GM21367 (cell line): ENCODE data around the gene ST7L.
"Not testable (repeated sequence)": the region's sequence is repeated elsewhere in the genome, so short reads cannot be mapped to it uniquely, and the experiment has no call there.

Source experiments
- ATAC-seq: cut with Tn5 transposase; IDR thresholded peaks from one replicate; pipeline ENCODE4 v1.9.1; 2021; ENCODE audit not compliant: unreplicated experiment

Gene ST7L

DNA sequence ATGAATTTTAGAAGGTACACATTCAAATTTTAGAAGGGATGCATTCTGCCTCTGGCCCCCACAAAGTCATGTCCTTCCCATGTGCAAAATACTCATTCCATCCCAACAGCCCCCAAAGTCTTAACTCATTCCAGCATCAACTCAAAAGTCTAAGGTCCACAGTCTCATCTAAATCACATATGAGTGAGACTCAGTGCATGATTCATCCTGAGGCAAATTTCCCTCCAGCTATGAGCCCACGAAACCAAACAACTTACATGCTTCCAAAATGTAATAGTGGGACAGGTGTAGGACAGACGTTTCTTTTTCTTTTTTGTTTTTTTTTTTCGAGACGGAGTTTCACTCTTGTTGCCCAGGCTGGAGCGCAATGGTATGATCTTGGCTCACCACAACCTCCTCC, 122.7 kb downstream of the ST7L start:
- no peak for ATAC-seq

- ATAC-seq: no peak
These were observed 125.6 kb downstream of the ST7L start for GRCh38 chr1:112493351-112493750.

DNA sequence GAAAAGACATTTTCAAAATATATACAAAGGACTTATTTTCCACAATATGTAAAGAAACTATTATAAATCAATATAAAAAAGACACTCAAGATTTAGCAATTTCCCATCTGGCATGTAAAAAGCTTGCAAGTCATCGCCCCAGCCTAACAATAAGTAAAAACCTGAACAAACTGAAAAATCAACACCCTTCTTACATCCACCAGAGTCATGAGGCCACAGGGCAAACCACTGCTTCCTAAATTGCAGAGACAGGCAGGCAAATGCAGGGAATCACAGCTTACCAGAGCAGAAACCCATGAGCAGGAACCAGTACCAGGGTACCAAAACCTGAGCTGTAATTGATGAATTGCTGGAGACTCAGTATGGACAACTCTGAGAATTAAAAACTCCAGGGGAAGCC, 126.9 kb downstream of the ST7L start:
- ATAC-seq: no peak

- no peak for ATAC-seq
These were observed 130.8 kb downstream of the ST7L start for GRCh38 chr1:112488141-112488540.

DNA sequence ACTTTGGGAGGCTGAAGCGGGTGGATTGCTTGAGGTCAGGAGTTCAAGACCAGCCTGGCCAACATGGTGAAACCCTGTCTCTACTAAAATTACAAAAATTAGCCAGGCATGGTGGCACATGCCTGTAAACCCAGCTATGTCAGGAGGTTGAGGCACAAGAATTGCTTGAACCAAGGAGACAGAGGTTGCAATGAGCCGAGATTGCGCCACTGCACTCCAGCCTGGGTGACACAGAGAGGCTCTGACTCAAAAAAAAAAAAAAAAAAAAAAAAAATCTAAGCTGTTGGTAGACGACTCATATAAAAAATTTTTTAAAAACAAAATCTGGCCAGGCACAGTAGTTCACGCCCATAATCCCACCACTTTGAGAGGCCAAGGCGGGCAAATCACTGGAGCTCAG, 131.3 kb downstream of the ST7L start:
- ATAC-seq: not testable (repeated sequence)

GRCh38 chr1:112486063-112486462, 132.9 kb downstream of the ST7L start:
- not testable (repeated sequence) for ATAC-seq

GRCh38 chr1:112478314-112478713, 140.6 kb downstream of the ST7L start:
- ATAC-seq: no peak

DNA sequence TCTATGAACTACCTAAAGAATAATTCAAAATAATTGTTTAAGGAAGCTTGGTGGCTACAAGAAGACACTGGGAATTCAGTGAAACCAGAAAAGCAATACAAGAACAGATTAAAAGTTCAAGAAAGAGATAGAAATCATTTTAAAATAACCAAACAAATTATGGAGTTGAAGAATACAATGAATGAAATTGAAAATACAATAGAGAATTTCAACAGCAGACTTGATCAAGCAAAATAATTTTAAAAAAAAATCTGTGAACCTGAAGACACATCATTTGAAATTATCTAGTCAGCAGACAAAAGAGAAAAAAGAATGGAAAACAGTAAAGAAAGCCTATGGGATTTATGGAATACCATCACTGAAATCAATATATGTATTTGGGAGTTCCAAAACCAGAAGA, 141.4 kb downstream of the ST7L start:
- ATAC-seq: no peak
